Neural cell (in vitro differentiated cells): ENCODE measurements around the gene SUPT3H.

ENCODE experiments used
- CTCF ChIP-seq: fragments of 450-650 bp; IDR thresholded peaks from 2 replicates; pipeline ENCODE4 v1.5.1; 2014; ENCODE audit warnings: antibody characterized with exemption, mild to moderate bottlenecking, moderate library complexity; ENCODE audit not compliant: poor library complexity, severe bottlenecking
- EZH2 ChIP-seq: fragments of 200-600, 300-800 bp; shearing (Covaris generic), sonication (generic); IDR thresholded peaks from 2 replicates; pipeline ENCODE4 v1.6.1; 2014; ENCODE audit warnings: antibody characterized with exemption, low read length, borderline replicate concordance, mild to moderate bottlenecking; ENCODE audit not compliant: insufficient read depth, poor library complexity, severe bottlenecking
- RAD21 ChIP-seq: fragments of 450-650 bp; conservative IDR thresholded peaks from 2 replicates; pipeline ENCODE4 v1.6.1; 2014; ENCODE audit warnings: antibody characterized with exemption, mild to moderate bottlenecking, moderate library complexity
- SMC3 ChIP-seq: fragments of 450-650 bp; conservative IDR thresholded peaks from 2 replicates; pipeline ENCODE4 v1.6.1; 2014; ENCODE audit warnings: antibody characterized with exemption, mild to moderate bottlenecking, moderate library complexity; ENCODE audit not compliant: poor library complexity
- TAF1 ChIP-seq: IDR thresholded peaks from 2 replicates; pipeline ENCODE4 v1.6.1; 2012; ENCODE audit warnings: low read depth

- TF ChIP-seq SMC3 (no peak), CTCF (no peak), RAD21 (no peak), EZH2 (no peak), TAF1 (no peak)
Measured at GRCh38 chr6:44781912-44782597, 595.7 kb downstream of the SUPT3H start.
